Astrocyte (in vitro differentiated cells and primary cell): ENCODE results near the gene SUGCT.

Source experiments
- CTCF ChIP-seq: IDR thresholded peaks from 2 replicates; pipeline ENCODE4 v1.5.1; 2011; ENCODE audit warnings: low read depth, mild to moderate bottlenecking, inconsistent platforms, low read length, moderate library complexity; ENCODE audit not compliant: insufficient read depth
- EZH2 ChIP-seq: IDR thresholded peaks from 2 replicates; pipeline ENCODE4 v1.6.1; 2012; ENCODE audit warnings: mild to moderate bottlenecking, low read length, inconsistent platforms; ENCODE audit not compliant: insufficient read depth

DNA sequence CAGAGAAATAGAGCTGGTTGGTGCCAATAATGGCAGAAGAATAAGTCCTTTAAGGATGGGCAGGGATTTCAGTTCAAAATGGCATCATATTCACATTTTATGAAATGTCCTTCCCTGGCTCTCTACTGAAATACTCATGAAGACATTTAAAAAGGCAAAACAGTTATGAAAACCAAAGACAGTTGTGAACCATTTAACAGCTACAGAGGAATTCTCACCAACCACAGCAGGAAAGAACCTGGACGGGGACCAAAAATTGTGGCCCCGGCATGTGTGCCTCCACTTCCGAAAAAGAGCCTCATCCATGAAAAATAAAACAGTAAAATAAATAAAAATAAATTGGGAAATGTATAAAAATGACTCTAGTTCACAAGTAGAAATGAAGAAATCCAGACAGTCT lies 539.5 kb downstream of the SUGCT start:
- TF ChIP-seq CTCF, result no peak
- no peak for TF ChIP-seq EZH2
